Brain microvascular endothelial cell (primary cell): Measurements from ENCODE around the gene RAB3C.

ENCODE experiments used
- DNase-seq: peaks from one replicate; pipeline ENCODE4 v3.0.0-alpha.2; 2020
- H3K27ac ChIP-seq: fragments of 250-450 bp; sonication (Bioruptor Pico); 2 replicates; pipeline ENCODE4 v1.5.1; 2020; ENCODE audit warnings: mild to moderate bottlenecking, moderate library complexity
- H3K27me3 ChIP-seq: fragments of 250-450 bp; sonication (Bioruptor Pico); replicated peaks from 2 replicates; pipeline ENCODE4 v1.5.1; 2020; ENCODE audit warnings: mild to moderate bottlenecking
- H3K36me3 ChIP-seq: fragments of 250-450 bp; sonication (Bioruptor Pico); replicated peaks from 2 replicates; pipeline ENCODE4 v1.5.1; 2020; ENCODE audit warnings: mild to moderate bottlenecking
- H3K4me3 ChIP-seq: 2 replicates; pipeline ENCODE4 v1.5.1; 2011; ENCODE audit warnings: low read depth, mild to moderate bottlenecking, control low read depth, low read length, moderate library complexity
- in situ Hi-C: cut with HindIII; loops from 2 replicates; pipeline ENCODE4 v1.10.0; 2017; ENCODE audit warnings: low sequenced_read_pairs, low pct_ligation_motif_present
- TF ChIP-seq, protein P1 (sequence below): IDR thresholded peaks from 2 replicates; pipeline ENCODE4 v1.5.1; 2011; ENCODE audit warnings: low read depth, mild to moderate bottlenecking, moderate library complexity, low read length, control low read depth, inconsistent platforms; ENCODE audit errors: missing control alignments

RAB3C gene

DNA sequence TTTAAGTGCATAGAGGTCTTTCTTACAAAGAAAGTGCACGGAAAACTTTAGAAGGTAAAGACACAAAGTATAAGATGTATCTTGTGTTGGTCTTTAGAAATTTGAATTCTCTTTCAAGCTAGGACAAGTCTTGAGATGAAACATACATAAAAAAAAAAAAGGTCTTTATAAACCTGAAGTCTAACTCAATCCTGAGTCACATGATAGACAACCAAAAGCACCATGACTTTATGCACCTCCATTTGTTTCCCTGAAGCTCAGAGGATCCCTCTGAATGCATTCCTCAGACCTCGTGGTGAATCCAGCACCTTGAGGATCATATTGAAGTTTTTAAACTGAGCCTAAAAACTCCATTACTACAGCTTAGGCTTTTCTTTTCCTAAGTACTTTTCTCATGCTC is 91.8 kb downstream of the RAB3C start:
- DNase-seq, result no peak
- Histone ChIP-seq H3K36me3 (no peaks in the 10 kb centered on the region), H3K4me3 (no peak overlapping the region), H3K27me3 (no peaks in the 10 kb centered on the region), H3K27ac (no peak overlapping the region)
- in situ Hi-C loops, result no loop called here
- TF ChIP-seq, protein P1, sequence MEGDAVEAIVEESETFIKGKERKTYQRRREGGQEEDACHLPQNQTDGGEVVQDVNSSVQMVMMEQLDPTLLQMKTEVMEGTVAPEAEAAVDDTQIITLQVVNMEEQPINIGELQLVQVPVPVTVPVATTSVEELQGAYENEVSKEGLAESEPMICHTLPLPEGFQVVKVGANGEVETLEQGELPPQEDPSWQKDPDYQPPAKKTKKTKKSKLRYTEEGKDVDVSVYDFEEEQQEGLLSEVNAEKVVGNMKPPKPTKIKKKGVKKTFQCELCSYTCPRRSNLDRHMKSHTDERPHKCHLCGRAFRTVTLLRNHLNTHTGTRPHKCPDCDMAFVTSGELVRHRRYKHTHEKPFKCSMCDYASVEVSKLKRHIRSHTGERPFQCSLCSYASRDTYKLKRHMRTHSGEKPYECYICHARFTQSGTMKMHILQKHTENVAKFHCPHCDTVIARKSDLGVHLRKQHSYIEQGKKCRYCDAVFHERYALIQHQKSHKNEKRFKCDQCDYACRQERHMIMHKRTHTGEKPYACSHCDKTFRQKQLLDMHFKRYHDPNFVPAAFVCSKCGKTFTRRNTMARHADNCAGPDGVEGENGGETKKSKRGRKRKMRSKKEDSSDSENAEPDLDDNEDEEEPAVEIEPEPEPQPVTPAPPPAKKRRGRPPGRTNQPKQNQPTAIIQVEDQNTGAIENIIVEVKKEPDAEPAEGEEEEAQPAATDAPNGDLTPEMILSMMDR, result no peak

DNA sequence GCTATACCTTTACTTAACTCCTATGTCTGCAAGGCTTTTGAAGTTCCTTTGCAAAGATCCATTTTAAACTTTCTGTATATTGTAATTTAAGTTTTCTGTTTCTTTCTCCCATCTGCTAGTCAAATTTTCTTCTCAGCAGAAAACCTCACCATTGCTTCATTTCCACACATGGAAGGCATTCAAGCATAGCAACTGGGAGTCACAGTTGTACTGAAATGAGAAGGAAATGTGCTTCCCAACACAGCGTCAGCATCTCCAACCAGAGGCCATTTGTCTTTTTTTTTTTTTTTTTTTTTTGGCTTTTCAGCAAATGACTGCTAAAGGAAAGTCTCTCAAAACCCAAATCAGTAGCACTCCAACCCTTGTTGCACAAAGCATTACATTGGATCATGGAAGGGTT is 92.5 kb downstream of the RAB3C start:
- H3K4me3 ChIP-seq, result no peak overlapping the region

DNA sequence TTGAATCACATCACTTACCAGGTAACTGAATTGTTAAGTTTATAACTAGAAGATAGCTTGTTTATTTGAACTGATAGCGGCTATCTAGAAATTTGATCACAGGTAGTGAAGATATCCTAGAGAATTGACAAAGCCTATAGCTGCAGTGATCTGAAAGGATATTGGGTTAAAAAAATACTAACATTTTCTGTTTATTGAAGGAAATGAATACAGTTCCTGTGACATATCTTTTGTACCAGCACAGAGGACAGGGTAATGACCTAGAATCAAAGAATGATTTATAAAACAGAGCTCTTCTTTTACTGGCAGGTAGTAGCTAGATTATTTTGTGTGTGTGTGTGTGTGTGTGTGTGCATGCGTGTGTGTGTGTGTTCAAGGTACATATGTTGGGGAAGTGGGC is 94.8 kb downstream of the RAB3C start:
- TF ChIP-seq, protein P1, result no peak
- in situ Hi-C loops, result no loop called here
- H3K27ac ChIP-seq, result no peak overlapping the region
- H3K27me3 ChIP-seq, result no peaks in the 10 kb centered on the region
- no peak overlapping the region for H3K4me3 ChIP-seq
- no peaks in the 10 kb centered on the region for H3K36me3 ChIP-seq
- DNase-seq, result no peak

More for the DNA sequence above, 92.5 kb downstream of the RAB3C start:
- no peak for DNase-seq
- in situ Hi-C loops, result no loop called here
- TF ChIP-seq, protein P1, result no peak
- Histone ChIP-seq H3K36me3 (no peaks in the 10 kb centered on the region), H3K27ac (no peak overlapping the region), H3K27me3 (no peaks in the 10 kb centered on the region)

DNA sequence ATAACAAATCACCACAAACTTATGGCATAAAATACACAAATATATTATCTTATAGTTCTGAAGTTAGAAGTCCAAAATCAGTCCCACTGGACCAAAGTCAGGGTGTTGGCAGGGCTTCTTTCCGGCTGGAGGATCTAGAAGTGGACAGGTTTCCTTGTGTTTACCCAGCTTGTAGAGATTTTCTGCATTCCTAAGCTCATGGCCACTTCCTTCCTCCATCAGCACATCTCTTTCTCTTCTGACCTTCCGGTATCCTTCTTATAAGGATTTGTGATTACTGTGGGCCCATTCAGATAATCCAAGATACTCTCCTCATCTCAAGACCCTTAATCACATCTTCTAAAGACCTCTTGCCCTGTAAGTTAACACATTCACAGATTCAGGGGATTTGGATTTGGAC is 97.6 kb downstream of the RAB3C start:
- in situ Hi-C loops, result no loop called here
- H3K27me3 ChIP-seq, result no peaks in the 10 kb centered on the region
- no peak overlapping the region for H3K4me3 ChIP-seq
- H3K27ac ChIP-seq, result no peak overlapping the region
- no peak for DNase-seq
- no peaks in the 10 kb centered on the region for H3K36me3 ChIP-seq
- TF ChIP-seq, protein P1, result no peak

DNA sequence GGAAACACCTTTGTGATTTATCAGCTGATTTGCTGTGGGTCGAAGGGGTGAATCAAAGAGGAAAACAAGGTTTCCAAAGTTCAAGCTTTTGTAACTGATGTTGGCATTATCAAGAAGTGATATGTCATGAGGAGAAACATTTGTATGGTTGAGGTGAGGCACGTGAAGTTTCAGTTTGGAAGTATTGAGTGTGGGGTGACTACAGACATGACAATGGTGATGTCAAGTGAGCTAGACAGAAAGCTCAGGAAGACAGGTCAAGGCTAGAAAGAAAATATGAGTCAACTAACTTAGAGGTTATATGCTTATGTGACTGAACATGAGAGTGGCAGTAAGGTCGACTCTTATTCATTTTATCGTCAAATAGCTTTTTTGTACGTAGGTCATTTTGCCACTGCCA is 99.1 kb downstream of the RAB3C start:
- DNase-seq, result no peak
- in situ Hi-C loops, result no loop called here
- Histone ChIP-seq H3K36me3 (no peaks in the 10 kb centered on the region), H3K27ac (no peak overlapping the region), H3K4me3 (no peak overlapping the region), H3K27me3 (no peaks in the 10 kb centered on the region)
- TF ChIP-seq, protein P1, result no peak

DNA sequence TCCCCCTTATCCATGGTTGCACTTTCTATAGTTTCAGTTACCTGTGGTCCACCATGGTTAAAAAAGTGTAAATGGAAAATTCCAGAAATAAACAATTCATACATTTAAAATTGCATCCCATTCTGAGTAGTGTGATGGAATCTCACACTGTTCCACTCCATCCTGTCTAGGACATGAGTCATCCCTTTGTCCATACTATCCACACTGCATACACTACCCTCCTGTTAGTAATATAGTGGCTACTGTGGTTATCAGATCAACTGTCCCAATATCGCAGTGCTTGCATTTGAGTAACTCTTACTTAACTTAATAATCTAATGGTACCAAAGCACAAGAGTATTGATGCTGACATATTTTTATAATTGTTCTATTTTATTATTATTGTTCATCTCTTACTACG is 100.7 kb downstream of the RAB3C start:
- in situ Hi-C loops, result no loop called here

More for the DNA sequence above, 100.7 kb downstream of the RAB3C start:
- no peak overlapping the region for H3K4me3 ChIP-seq
- no peaks in the 10 kb centered on the region for H3K27me3 ChIP-seq
- no peak overlapping the region for H3K27ac ChIP-seq
- TF ChIP-seq, protein P1, result no peak
- DNase-seq, result no peak
- no peaks in the 10 kb centered on the region for H3K36me3 ChIP-seq
